HG03175 (cell line): Measurements from ENCODE around the gene OR4C6.

Experiments
- ATAC-seq: cut with Tn5 transposase; IDR thresholded peaks from one replicate; pipeline ENCODE4 v1.9.1; 2021; ENCODE audit warnings: mild to moderate bottlenecking, moderate library complexity; ENCODE audit not compliant: unreplicated experiment

OR4C6 gene

GRCh38 chr11:55661901-55662300 lies at the start of gene OR4C6:
Gene OR4C6, plus strand, starts transcription at chr11:55662201. Its CDS starts 2,966 bp downstream, at chr11:55665167.
- ATAC-seq = no peak

DNA sequence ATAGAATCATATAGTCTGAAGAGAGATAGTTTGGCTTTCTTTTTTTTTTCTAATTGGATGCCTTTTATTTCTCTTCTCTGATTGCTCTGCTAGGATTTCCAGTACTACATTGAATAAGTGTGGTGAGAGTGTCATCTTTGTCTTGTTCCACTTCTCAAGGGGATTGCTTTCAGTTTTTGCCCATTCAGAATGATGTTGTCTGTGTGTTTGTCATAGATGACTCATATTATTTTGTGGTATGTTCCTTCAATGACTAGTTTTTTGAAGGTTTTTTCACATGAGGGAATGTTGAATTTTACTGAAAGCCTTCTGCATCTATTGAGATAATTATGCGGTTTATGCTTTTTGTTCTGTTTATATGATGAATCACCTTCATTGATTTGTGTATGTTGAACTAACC lies 37.5 kb upstream of the OR4C6 start:
- no peak for ATAC-seq

DNA sequence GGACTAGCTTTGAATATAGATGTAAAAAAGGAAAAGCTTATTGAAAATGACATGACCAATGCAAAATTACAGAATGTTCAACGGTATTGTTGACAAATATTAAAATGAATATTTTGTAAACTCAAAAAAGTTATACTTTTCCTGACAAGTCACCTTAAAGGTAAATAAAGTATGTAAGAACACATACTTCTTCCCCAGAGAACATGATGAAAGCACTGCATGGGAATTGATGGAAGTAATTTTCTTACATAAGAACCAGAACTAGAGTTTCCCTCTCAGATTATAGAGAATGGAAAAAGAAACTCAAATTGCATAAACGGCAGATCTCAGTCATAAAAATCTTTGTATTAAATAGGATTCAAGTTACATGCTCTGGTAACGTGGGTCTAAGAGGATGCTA lies 27.2 kb upstream of the OR4C6 start, which contains the start of gene OR4P4:
OR4P4 (plus strand) TSS at position 301 of the 400 bp plus-strand sequence.
- ATAC-seq = no peak

DNA sequence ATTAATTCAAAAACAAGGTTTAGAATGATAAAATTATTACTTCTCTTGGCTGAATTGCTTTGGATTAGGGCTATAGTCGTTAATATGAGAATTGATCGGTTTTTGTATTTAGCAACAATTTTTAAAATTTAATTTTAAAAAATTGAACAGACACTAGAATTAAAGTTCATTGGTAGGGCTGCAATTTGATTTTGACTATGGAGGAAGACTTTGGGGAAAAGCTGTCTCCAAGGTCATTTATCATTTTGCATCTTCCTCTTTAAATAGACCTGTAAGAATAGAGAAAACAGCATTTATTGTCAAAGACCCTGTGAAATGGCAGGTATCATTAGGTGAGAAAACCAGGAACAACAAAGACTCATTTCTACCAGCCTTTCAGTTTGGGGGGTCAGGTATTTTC lies 14.0 kb upstream of the OR4C6 start, which contains the start of gene OR4S2:
OR4S2 (plus strand) TSS at position 301 of the 400 bp plus-strand sequence. CDS start 2,577 bp downstream, outside the sequence.
- no peak for ATAC-seq

DNA sequence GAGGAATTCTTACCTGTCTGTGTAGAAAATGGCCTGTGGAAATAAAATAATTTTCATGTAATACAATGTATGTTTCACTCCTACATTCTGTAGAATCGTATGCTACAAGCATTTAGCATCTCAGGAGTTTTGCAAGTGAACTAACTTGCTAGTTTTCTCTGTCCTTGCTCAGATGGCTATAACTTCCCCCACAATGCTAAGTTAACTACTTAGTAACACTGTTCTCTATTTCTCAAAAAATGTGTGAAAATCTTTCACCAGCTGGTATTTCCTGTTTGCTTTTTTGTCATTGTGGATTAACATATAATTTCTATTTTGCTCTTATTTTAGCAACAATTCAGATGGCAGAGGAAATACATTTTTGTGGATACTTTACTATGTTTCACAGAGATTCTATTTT lies 9.4 kb upstream of the OR4C6 start:
- peak; percentile 55 for ATAC-seq

- no peak for ATAC-seq
These were observed 6.9 kb upstream of the OR4C6 start for GRCh38 chr11:55655096-55655495.

DNA sequence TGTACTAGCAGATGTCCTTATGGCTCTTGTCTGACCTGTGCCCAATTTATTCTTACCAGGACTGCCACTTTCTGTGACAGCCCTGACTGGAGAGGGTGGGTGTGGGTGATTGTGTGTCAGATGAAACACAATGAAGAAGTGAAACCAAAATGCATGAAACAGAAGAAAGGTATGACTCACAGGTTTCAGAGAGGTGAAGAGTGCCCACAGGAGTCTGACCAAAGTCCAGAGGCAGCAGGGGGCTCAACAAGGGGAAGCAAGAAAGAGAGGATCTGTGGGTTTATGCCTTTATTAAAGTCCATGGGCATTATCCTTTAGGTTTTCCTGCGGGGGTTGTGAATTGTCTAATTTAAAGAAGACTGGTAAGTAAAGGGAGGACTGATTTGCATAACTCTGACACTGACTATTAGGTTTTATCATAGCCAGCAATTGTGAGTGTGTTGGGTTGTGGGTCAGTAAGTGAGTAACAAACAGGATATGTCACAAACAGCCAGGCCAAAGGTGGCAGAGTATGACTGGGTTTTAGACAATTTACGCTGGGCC lies 3.9 kb upstream of the OR4C6 start:
- ATAC-seq = peak; percentile 95

- peak; percentile 47 for ATAC-seq
These were observed 3.4 kb upstream of the OR4C6 start for GRCh38 chr11:55658608-55659007.

- no peak for ATAC-seq
These were observed 7.4 kb downstream of the OR4C6 start for GRCh38 chr11:55669376-55669775.

DNA sequence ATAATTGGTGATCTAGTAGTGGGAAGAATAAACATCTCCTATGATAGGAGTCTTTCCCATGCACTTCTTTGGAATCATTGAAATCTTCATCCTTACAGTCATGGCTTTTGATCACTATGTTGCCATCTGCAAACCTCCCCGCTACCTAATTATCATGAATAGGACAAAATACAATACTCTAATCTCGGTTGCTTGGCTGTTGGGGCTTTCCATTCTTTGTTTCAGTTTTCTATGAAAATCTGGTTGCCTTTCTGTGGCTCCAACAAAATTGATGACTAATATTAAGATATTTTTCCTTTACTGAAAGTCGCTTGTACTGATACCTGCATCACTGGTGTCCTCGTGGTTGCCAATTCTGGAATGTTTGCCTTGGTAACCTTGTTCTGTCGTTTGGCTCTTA lies 11.9 kb downstream of the OR4C6 start:
- no peak for ATAC-seq

- no peak for ATAC-seq
These were observed 35.8 kb downstream of the OR4C6 start for GRCh38 chr11:55697817-55698216.

- ATAC-seq = no peak
These were observed 39.4 kb downstream of the OR4C6 start for GRCh38 chr11:55701429-55701828.

GRCh38 chr11:55707029-55707428 lies 45.0 kb downstream of the OR4C6 start:
- ATAC-seq = no peak

- ATAC-seq = no peak
These were observed 53.2 kb downstream of the OR4C6 start for GRCh38 chr11:55714982-55715888.
